Upper lobe of left lung (tissue), 4 donors: ENCODE measurements around the gene TENM3.

Experiments
- POLR2A ChIP-seq, 4 donors: fragments of 450-650 bp; IDR thresholded peaks; one replicate each; pipeline ENCODE4 v1.5.1; 2016 to 2017; ENCODE audit warnings: antibody characterized with exemption in 4 of 4, mild to moderate bottlenecking in 2 of 4
- TF ChIP-seq, protein P1 (sequence below), 6 experiments: fragments of 450-650 bp in 4 of 6; fragments of 200-600 bp in 2 of 6; sonication (generic) in 2 of 6; IDR thresholded peaks; one replicate each; pipeline ENCODE4 v1.5.1; 2016 to 2019; ENCODE audit warnings: antibody characterized with exemption in 6 of 6

DNA sequence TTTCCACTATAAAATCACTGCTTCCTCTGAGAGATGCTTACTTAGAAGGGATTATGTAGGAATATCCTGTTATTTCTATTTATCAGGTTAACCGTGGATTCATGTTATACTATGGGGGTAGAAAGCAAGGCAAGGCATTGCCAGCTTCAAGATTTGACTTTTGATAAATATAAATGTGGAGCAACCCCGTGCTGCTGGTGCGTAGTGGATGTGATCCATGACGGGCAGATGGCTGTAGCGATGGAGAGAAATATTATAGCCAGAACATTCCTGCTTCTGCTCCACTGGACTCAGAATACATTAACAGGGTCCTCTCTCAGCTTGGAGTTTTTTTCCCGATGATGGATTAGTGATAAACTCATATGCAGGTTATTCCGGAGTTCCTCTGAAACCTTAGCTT lies 157.6 kb downstream of the TENM3 start:
- TF ChIP-seq POLR2A (IDR thresholded peaks at IDR 0.05): no peak
- TF ChIP-seq, protein P1, sequence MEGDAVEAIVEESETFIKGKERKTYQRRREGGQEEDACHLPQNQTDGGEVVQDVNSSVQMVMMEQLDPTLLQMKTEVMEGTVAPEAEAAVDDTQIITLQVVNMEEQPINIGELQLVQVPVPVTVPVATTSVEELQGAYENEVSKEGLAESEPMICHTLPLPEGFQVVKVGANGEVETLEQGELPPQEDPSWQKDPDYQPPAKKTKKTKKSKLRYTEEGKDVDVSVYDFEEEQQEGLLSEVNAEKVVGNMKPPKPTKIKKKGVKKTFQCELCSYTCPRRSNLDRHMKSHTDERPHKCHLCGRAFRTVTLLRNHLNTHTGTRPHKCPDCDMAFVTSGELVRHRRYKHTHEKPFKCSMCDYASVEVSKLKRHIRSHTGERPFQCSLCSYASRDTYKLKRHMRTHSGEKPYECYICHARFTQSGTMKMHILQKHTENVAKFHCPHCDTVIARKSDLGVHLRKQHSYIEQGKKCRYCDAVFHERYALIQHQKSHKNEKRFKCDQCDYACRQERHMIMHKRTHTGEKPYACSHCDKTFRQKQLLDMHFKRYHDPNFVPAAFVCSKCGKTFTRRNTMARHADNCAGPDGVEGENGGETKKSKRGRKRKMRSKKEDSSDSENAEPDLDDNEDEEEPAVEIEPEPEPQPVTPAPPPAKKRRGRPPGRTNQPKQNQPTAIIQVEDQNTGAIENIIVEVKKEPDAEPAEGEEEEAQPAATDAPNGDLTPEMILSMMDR (IDR thresholded peaks at IDR 0.05): no peak
